ENCODE data around the gene KLK10. TPM values are rescaled to one million over a fixed set of nuclear protein-coding genes. Genes with fewer than 3 reads are reported as not detected.
A peak's percentile ranks its signal among the peaks of the same experiment; 100 is the strongest.

Gene KLK10
- total RNA-seq, 1 experiment from 2014 or later, result 3.2 TPM

DNA sequence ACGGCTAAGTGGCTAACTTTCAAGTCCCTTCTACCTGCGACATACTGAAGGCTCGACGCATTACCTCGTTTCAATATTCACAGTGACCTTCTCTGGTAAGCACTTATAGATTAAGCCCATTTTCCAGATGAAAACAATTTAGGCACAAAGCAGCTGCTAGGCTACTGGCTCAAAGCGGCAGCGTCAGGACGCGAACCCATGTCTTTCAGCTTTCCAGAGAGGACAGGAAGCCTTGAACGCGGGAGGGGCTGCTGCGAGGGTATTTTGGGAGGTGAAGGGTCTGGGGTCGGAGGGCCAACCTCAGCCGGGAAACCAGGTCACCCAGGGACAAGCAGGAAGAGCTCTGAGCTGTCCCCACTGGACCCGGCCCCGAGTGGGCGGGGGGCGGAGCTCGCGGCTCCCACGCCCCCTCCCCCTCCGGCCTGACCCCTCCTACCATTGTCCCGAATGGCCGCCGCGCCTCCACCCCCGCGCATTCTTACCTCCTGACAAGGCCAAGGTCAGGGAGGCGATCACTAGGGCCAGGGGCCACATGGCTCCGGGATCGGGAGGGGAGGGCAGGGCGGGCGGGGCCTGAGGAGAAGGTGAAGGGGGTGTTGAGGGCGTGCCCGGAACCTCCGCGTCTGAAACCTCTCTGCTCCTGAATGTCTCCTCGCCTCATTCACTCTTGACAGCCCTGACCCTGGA is 45.2 kb upstream of the KLK10 start, which contains the start of gene KLK13 (continued):
- TF ChIP-seq, protein P1, sequence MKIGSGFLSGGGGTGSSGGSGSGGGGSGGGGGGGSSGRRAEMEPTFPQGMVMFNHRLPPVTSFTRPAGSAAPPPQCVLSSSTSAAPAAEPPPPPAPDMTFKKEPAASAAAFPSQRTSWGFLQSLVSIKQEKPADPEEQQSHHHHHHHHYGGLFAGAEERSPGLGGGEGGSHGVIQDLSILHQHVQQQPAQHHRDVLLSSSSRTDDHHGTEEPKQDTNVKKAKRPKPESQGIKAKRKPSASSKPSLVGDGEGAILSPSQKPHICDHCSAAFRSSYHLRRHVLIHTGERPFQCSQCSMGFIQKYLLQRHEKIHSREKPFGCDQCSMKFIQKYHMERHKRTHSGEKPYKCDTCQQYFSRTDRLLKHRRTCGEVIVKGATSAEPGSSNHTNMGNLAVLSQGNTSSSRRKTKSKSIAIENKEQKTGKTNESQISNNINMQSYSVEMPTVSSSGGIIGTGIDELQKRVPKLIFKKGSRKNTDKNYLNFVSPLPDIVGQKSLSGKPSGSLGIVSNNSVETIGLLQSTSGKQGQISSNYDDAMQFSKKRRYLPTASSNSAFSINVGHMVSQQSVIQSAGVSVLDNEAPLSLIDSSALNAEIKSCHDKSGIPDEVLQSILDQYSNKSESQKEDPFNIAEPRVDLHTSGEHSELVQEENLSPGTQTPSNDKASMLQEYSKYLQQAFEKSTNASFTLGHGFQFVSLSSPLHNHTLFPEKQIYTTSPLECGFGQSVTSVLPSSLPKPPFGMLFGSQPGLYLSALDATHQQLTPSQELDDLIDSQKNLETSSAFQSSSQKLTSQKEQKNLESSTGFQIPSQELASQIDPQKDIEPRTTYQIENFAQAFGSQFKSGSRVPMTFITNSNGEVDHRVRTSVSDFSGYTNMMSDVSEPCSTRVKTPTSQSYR (CRISPR knock-in tag; IDR thresholded peaks at IDR 0.05), result peak; percentile 41; the same call in 1 of the 2 replicates
- TF ChIP-seq, protein P2, sequence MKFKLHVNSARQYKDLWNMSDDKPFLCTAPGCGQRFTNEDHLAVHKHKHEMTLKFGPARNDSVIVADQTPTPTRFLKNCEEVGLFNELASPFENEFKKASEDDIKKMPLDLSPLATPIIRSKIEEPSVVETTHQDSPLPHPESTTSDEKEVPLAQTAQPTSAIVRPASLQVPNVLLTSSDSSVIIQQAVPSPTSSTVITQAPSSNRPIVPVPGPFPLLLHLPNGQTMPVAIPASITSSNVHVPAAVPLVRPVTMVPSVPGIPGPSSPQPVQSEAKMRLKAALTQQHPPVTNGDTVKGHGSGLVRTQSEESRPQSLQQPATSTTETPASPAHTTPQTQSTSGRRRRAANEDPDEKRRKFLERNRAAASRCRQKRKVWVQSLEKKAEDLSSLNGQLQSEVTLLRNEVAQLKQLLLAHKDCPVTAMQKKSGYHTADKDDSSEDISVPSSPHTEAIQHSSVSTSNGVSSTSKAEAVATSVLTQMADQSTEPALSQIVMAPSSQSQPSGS (CRISPR knock-in tag; IDR thresholded peaks at IDR 0.05; ENCODE audit: borderline replicate concordance, low read depth), result no peak
- TF ChIP-seq, protein P3, sequence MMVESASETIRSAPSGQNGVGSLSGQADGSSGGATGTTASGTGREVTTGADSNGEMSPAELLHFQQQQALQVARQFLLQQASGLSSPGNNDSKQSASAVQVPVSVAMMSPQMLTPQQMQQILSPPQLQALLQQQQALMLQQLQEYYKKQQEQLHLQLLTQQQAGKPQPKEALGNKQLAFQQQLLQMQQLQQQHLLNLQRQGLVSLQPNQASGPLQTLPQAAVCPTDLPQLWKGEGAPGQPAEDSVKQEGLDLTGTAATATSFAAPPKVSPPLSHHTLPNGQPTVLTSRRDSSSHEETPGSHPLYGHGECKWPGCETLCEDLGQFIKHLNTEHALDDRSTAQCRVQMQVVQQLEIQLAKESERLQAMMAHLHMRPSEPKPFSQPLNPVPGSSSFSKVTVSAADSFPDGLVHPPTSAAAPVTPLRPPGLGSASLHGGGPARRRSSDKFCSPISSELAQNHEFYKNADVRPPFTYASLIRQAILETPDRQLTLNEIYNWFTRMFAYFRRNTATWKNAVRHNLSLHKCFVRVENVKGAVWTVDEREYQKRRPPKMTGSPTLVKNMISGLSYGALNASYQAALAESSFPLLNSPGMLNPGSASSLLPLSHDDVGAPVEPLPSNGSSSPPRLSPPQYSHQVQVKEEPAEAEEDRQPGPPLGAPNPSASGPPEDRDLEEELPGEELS (CRISPR knock-in tag; IDR thresholded peaks at IDR 0.05), result no peak
- TF ChIP-seq, protein P4, sequence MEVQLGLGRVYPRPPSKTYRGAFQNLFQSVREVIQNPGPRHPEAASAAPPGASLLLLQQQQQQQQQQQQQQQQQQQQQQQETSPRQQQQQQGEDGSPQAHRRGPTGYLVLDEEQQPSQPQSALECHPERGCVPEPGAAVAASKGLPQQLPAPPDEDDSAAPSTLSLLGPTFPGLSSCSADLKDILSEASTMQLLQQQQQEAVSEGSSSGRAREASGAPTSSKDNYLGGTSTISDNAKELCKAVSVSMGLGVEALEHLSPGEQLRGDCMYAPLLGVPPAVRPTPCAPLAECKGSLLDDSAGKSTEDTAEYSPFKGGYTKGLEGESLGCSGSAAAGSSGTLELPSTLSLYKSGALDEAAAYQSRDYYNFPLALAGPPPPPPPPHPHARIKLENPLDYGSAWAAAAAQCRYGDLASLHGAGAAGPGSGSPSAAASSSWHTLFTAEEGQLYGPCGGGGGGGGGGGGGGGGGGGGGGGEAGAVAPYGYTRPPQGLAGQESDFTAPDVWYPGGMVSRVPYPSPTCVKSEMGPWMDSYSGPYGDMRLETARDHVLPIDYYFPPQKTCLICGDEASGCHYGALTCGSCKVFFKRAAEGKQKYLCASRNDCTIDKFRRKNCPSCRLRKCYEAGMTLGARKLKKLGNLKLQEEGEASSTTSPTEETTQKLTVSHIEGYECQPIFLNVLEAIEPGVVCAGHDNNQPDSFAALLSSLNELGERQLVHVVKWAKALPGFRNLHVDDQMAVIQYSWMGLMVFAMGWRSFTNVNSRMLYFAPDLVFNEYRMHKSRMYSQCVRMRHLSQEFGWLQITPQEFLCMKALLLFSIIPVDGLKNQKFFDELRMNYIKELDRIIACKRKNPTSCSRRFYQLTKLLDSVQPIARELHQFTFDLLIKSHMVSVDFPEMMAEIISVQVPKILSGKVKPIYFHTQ (CRISPR knock-in tag; IDR thresholded peaks at IDR 0.05), result no peak
- TF ChIP-seq, protein P5, sequence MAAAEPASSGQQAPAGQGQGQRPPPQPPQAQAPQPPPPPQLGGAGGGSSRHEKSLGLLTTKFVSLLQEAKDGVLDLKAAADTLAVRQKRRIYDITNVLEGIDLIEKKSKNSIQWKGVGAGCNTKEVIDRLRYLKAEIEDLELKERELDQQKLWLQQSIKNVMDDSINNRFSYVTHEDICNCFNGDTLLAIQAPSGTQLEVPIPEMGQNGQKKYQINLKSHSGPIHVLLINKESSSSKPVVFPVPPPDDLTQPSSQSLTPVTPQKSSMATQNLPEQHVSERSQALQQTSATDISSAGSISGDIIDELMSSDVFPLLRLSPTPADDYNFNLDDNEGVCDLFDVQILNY (CRISPR knock-in tag; IDR thresholded peaks at IDR 0.05), result 0 out of 2 replicates have a peak, but pooled peaks have one; percentile 39

DNA sequence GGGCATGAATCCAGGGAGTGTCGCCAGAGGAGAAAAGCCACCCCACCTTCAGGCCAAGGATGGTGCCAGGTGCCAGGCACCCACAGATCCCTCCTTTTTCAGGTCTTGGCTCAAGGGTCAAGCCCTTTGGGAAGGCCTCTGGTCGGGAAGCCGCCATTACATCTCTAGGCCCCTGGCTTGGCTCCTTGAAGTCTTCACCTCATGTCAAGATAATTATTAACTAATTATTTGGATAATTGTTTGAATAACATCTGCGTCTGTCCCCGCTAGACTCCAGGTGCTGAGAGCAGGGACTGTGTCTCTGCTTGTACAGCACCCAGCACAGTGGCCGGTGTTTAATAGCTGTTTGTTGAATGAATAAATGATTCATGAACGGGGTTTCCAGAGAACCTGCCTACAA is 44.2 kb upstream of the KLK10 start:
- no peak for DNase-seq (ENCODE audit: low spot score)
- no peak for ATAC-seq
- H3K27me3 Mint-ChIP-seq (ENCODE audit: low read depth), result peaks cover 10% of the 10 kb centered on the region
- no peak overlapping the region for H3K27ac Mint-ChIP-seq
- peaks cover 17% of the 10 kb centered on the region for H3K9me3 Mint-ChIP-seq
- ChIA-PET CTCF (interaction anchor here (0.6 to 3.0 kb wide), 3 partner anchors 11 to 318 kb away, joined by 4 to 19 read pairs (median 6); no protein-coding TSS in a partner anchor), POLR2A (interaction anchor here (0.6 kb wide), 1 partner anchor 46 kb away, joined by 3 read pairs; no protein-coding TSS in a partner anchor)
- H3K4me1 Mint-ChIP-seq, result peaks cover 8% of the 10 kb centered on the region
- H3K36me3 Mint-ChIP-seq, result no peaks in the 10 kb centered on the region
- peak overlapping the region; percentile 53 for H3K4me3 Mint-ChIP-seq
- TF ChIP-seq ATF1 (CRISPR knock-in tag; IDR thresholded peaks at IDR 0.05) (no peak), ZNF263 (CRISPR knock-in tag; IDR thresholded peaks at IDR 0.05; ENCODE audit: low read depth) (no peak), ZNF396 (CRISPR knock-in tag; IDR thresholded peaks at IDR 0.05; ENCODE audit: borderline replicate concordance) (no peak), PRRX2 (CRISPR knock-in tag; IDR thresholded peaks at IDR 0.05) (no peak), ETV6 (CRISPR knock-in tag; IDR thresholded peaks at IDR 0.05) (no peak), HMGA2 (CRISPR knock-in tag; IDR thresholded peaks at IDR 0.05) (no peak)
- TF ChIP-seq, protein P6, sequence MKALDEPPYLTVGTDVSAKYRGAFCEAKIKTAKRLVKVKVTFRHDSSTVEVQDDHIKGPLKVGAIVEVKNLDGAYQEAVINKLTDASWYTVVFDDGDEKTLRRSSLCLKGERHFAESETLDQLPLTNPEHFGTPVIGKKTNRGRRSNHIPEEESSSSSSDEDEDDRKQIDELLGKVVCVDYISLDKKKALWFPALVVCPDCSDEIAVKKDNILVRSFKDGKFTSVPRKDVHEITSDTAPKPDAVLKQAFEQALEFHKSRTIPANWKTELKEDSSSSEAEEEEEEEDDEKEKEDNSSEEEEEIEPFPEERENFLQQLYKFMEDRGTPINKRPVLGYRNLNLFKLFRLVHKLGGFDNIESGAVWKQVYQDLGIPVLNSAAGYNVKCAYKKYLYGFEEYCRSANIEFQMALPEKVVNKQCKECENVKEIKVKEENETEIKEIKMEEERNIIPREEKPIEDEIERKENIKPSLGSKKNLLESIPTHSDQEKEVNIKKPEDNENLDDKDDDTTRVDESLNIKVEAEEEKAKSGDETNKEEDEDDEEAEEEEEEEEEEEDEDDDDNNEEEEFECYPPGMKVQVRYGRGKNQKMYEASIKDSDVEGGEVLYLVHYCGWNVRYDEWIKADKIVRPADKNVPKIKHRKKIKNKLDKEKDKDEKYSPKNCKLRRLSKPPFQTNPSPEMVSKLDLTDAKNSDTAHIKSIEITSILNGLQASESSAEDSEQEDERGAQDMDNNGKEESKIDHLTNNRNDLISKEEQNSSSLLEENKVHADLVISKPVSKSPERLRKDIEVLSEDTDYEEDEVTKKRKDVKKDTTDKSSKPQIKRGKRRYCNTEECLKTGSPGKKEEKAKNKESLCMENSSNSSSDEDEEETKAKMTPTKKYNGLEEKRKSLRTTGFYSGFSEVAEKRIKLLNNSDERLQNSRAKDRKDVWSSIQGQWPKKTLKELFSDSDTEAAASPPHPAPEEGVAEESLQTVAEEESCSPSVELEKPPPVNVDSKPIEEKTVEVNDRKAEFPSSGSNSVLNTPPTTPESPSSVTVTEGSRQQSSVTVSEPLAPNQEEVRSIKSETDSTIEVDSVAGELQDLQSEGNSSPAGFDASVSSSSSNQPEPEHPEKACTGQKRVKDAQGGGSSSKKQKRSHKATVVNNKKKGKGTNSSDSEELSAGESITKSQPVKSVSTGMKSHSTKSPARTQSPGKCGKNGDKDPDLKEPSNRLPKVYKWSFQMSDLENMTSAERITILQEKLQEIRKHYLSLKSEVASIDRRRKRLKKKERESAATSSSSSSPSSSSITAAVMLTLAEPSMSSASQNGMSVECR (CRISPR knock-in tag; IDR thresholded peaks at IDR 0.05; ENCODE audit: borderline replicate concordance), result no peak
- TF ChIP-seq, protein P7, sequence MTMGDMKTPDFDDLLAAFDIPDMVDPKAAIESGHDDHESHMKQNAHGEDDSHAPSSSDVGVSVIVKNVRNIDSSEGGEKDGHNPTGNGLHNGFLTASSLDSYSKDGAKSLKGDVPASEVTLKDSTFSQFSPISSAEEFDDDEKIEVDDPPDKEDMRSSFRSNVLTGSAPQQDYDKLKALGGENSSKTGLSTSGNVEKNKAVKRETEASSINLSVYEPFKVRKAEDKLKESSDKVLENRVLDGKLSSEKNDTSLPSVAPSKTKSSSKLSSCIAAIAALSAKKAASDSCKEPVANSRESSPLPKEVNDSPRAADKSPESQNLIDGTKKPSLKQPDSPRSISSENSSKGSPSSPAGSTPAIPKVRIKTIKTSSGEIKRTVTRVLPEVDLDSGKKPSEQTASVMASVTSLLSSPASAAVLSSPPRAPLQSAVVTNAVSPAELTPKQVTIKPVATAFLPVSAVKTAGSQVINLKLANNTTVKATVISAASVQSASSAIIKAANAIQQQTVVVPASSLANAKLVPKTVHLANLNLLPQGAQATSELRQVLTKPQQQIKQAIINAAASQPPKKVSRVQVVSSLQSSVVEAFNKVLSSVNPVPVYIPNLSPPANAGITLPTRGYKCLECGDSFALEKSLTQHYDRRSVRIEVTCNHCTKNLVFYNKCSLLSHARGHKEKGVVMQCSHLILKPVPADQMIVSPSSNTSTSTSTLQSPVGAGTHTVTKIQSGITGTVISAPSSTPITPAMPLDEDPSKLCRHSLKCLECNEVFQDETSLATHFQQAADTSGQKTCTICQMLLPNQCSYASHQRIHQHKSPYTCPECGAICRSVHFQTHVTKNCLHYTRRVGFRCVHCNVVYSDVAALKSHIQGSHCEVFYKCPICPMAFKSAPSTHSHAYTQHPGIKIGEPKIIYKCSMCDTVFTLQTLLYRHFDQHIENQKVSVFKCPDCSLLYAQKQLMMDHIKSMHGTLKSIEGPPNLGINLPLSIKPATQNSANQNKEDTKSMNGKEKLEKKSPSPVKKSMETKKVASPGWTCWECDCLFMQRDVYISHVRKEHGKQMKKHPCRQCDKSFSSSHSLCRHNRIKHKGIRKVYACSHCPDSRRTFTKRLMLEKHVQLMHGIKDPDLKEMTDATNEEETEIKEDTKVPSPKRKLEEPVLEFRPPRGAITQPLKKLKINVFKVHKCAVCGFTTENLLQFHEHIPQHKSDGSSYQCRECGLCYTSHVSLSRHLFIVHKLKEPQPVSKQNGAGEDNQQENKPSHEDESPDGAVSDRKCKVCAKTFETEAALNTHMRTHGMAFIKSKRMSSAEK (CRISPR knock-in tag; IDR thresholded peaks at IDR 0.05; ENCODE audit: borderline replicate concordance), result no peak

All from WTC11 (cell line).